SK-N-SH treated with all-trans-retinoic acid at 6 μM for 48 hours (cell line): ENCODE measurements around the gene NDUFS3.

Experiments used
- ARNTL ChIP-seq: fragments of 450-650 bp; formaldehyde crosslinking; IDR thresholded peaks from 2 replicates; pipeline ENCODE4 v1.5.0; 2020; ENCODE audit warnings: low read depth, mild to moderate bottlenecking, moderate library complexity, borderline replicate concordance
- BACH2 ChIP-seq: fragments of 250-450 bp; sonication (Bioruptor Pico); IDR thresholded peaks from 2 replicates; pipeline ENCODE4 v1.9.0; 2021; ENCODE audit warnings: mild to moderate bottlenecking, borderline replicate concordance
- CREB5 ChIP-seq: fragments of 250-450 bp; sonication (Bioruptor Pico); IDR thresholded peaks from 2 replicates; pipeline ENCODE4 v1.5.1; 2020; ENCODE audit warnings: low read depth, mild to moderate bottlenecking, moderate library complexity
- CSRNP3 ChIP-seq: fragments of 250-450 bp; sonication (Bioruptor Pico); IDR thresholded peaks from 2 replicates; pipeline ENCODE4 v1.5.1; 2021; ENCODE audit warnings: mild to moderate bottlenecking, moderate library complexity
- GLIS3 ChIP-seq: fragments of 250-450 bp; sonication (Bioruptor Pico); IDR thresholded peaks from 2 replicates; pipeline ENCODE4 v1.5.0; 2020; ENCODE audit warnings: mild to moderate bottlenecking, moderate library complexity
- ISL1 ChIP-seq: fragments of 250-450 bp; sonication (Bioruptor Pico); IDR thresholded peaks from 2 replicates; pipeline ENCODE4 v2.1.2; 2022; ENCODE audit warnings: mild to moderate bottlenecking, moderate library complexity
- OSR1 ChIP-seq: fragments of 250-450 bp; sonication (Bioruptor Pico); IDR thresholded peaks from 2 replicates; pipeline ENCODE4 v1.8.0; 2022; ENCODE audit warnings: moderate library complexity, mild to moderate bottlenecking, inconsistent platforms
- PATZ1 ChIP-seq: fragments of 250-450 bp; sonication (Bioruptor Pico); IDR thresholded peaks from 2 replicates; pipeline ENCODE4 v1.8.0; 2020; ENCODE audit warnings: mild to moderate bottlenecking, moderate library complexity, borderline replicate concordance
- TOX ChIP-seq: fragments of 250-450 bp; sonication (Bioruptor Pico); IDR thresholded peaks from 2 replicates; pipeline ENCODE4 v1.8.0; 2021; ENCODE audit warnings: mild to moderate bottlenecking, moderate library complexity, borderline replicate concordance
- TSHZ2 ChIP-seq: fragments of 250-450 bp; sonication (Bioruptor Pico); IDR thresholded peaks from 2 replicates; pipeline ENCODE4 v1.5.0; 2020; ENCODE audit warnings: mild to moderate bottlenecking, moderate library complexity
- ZC3H10 ChIP-seq: fragments of 250-450 bp; sonication (Bioruptor Pico); IDR thresholded peaks from 2 replicates; pipeline ENCODE4 v1.5.1; 2021; ENCODE audit warnings: mild to moderate bottlenecking, moderate library complexity
- ZFP3 ChIP-seq: fragments of 250-450 bp; sonication (Bioruptor Pico); IDR thresholded peaks from 2 replicates; pipeline ENCODE4 v1.5.0; 2020; ENCODE audit warnings: mild to moderate bottlenecking, moderate library complexity
- ZFP30 ChIP-seq: fragments of 450-650 bp; formaldehyde crosslinking; IDR thresholded peaks from 2 replicates; pipeline ENCODE4 v1.5.0; 2022; ENCODE audit warnings: mild to moderate bottlenecking, moderate library complexity
- ZNF8 ChIP-seq: fragments of 450-650 bp; formaldehyde crosslinking; IDR thresholded peaks from 2 replicates; pipeline ENCODE4 v1.5.0; 2020; ENCODE audit warnings: mild to moderate bottlenecking, moderate library complexity

GRCh38 chr11:47534704-47535251, 44.1 kb upstream of the NDUFS3 start:
- TF ChIP-seq ZC3H10 (CRISPR knock-in tag) (no peak), GLIS3 (CRISPR knock-in tag) (no peak), CSRNP3 (CRISPR knock-in tag) (no peak), ZFP3 (no peak), ZNF8 (no peak), ISL1 (CRISPR knock-in tag) (no peak), TSHZ2 (no peak), ZFP30 (CRISPR knock-in tag) (no peak), PATZ1 (no peak), BACH2 (no peak), OSR1 (CRISPR knock-in tag) (no peak), CREB5 (no peak), TOX (CRISPR knock-in tag) (no peak), ARNTL (CRISPR knock-in tag) (no peak)
